OCI-LY3 (cell line): ENCODE measurements around the gene MAN1B1.

Experiments
- H2AFZ ChIP-seq: fragments of 200-600, 300-600 bp; shearing (Covaris generic); 2 replicates; pipeline ENCODE4 v1.6.0; 2014; ENCODE audit warnings: antibody characterized with exemption, low read depth, low read length
- H3K27ac ChIP-seq: fragments of 200-600, 300-600 bp; sonication (generic); 2 replicates; pipeline ENCODE4 v1.5.1; 2014; ENCODE audit warnings: mild to moderate bottlenecking, low read length, moderate library complexity, mixed read lengths
- H3K27me3 ChIP-seq: fragments of 200-600, 300-600 bp; sonication (generic); 2 replicates; pipeline ENCODE4 v1.6.1; 2014; ENCODE audit warnings: low read depth, low read length, mixed read lengths
- H3K36me3 ChIP-seq: fragments of 200-600, 300-600 bp; sonication (generic); replicated peaks from 2 replicates; pipeline ENCODE3; 2014; ENCODE audit warnings: low read depth, low read length, mixed read lengths
- H3K4me1 ChIP-seq: fragments of 300-600, 200-600 bp; sonication (generic); 2 replicates; pipeline ENCODE4 v1.6.1; 2014; ENCODE audit warnings: low read length, mixed read lengths
- H3K4me2 ChIP-seq: fragments of 200-600, 300-600 bp; sonication (generic); 2 replicates; pipeline ENCODE4 v1.6.1; 2014; ENCODE audit warnings: low read length, mixed read lengths
- H3K4me3 ChIP-seq: fragments of 300-600, 200-600 bp; sonication (generic); 2 replicates; pipeline ENCODE4 v1.5.1; 2014; ENCODE audit warnings: antibody characterized with exemption, mild to moderate bottlenecking, low read length, moderate library complexity
- H3K79me2 ChIP-seq: fragments of 300-600, 200-600 bp; shearing (Covaris generic); 2 replicates; pipeline ENCODE4 v1.6.1; 2014; ENCODE audit warnings: mild to moderate bottlenecking, low read length, mixed read lengths
- H3K9ac ChIP-seq: fragments of 300-600, 200-600 bp; shearing (Covaris generic); 2 replicates; pipeline ENCODE4 v1.6.0; 2014; ENCODE audit warnings: mild to moderate bottlenecking, low read length, moderate library complexity
- H3K9me3 ChIP-seq: fragments of 200-600, 300-600 bp; shearing (Covaris generic); 2 replicates; pipeline ENCODE4 v1.6.1; 2014; ENCODE audit warnings: low read length, mixed read lengths; ENCODE audit not compliant: insufficient read depth
- H4K20me1 ChIP-seq: fragments of 200-600, 300-600 bp; sonication (generic); 2 replicates; pipeline ENCODE4 v1.6.1; 2016; ENCODE audit warnings: low read length, mixed read lengths; ENCODE audit not compliant: insufficient read depth
- EZH2phosphoT487 ChIP-seq: fragments of 200-600 bp; shearing (Covaris generic); IDR thresholded peaks from 2 replicates; pipeline ENCODE4 v1.6.1; 2018; ENCODE audit warnings: antibody characterized with exemption, mixed run types, low read depth
- TF ChIP-seq, protein P1 (sequence below): fragments of 200-600, 300-600 bp; sonication (generic); IDR thresholded peaks from 2 replicates; pipeline ENCODE4 v1.5.1; 2014; ENCODE audit warnings: antibody characterized with exemption, low read length, low read depth

Gene MAN1B1

DNA sequence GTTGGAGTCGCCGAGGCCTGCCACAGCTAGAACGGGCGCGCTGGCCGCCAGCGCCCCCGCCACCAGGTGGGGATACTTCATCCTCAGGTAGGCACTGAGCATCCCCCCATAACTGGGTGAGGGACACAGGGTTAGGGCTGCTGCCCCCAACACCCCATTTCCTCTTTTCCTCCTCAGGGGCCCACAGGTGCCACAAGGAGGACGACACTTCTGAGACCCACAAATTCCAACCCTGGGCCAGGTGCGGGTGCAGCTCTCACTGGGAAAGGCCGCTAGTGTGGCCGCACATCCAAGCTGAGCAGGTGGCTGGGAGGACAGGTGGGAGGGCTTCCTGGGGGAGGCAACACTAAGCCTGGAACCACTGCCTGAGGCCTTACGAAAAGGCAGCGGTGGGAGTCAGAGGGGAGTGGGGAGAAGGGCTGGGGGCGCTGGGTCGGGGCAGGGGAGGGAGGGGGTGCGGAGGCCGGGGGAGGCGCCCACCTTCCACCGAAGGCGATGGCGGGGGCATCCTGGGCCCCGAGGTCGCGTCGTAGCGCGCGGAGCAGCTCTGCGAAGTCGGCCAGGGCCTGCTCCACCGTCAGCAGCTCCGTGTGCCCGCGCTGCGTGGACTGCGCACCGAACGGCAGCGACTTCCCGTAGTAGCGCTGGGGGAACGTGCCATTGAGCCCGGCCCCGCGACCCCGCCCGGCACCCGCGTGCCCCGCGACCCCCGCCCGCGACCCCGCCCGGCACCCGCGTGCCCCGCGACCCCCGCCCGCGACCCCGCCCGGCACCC, 26.8 kb downstream of the MAN1B1 start:
- Histone ChIP-seq H3K4me1 (peaks cover 11% of the 10 kb centered on the region; the same call in 1 of the 2 replicates), H2AFZ (no peak overlapping the region), H3K4me3 (no peak overlapping the region), H3K9ac (no peak overlapping the region), H3K27ac (no peak overlapping the region), H3K9me3 (no peaks in the 10 kb centered on the region), H3K79me2 (no peaks in the 10 kb centered on the region), H3K4me2 (no peak overlapping the region), H3K27me3 (peaks cover 6% of the 10 kb centered on the region; the same call in 1 of the 2 replicates), H3K36me3 (no peaks in the 10 kb centered on the region), H4K20me1 (no peaks in the 10 kb centered on the region)
- no peak for TF ChIP-seq EZH2phosphoT487
- TF ChIP-seq, protein P1, sequence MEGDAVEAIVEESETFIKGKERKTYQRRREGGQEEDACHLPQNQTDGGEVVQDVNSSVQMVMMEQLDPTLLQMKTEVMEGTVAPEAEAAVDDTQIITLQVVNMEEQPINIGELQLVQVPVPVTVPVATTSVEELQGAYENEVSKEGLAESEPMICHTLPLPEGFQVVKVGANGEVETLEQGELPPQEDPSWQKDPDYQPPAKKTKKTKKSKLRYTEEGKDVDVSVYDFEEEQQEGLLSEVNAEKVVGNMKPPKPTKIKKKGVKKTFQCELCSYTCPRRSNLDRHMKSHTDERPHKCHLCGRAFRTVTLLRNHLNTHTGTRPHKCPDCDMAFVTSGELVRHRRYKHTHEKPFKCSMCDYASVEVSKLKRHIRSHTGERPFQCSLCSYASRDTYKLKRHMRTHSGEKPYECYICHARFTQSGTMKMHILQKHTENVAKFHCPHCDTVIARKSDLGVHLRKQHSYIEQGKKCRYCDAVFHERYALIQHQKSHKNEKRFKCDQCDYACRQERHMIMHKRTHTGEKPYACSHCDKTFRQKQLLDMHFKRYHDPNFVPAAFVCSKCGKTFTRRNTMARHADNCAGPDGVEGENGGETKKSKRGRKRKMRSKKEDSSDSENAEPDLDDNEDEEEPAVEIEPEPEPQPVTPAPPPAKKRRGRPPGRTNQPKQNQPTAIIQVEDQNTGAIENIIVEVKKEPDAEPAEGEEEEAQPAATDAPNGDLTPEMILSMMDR = no peak

DNA sequence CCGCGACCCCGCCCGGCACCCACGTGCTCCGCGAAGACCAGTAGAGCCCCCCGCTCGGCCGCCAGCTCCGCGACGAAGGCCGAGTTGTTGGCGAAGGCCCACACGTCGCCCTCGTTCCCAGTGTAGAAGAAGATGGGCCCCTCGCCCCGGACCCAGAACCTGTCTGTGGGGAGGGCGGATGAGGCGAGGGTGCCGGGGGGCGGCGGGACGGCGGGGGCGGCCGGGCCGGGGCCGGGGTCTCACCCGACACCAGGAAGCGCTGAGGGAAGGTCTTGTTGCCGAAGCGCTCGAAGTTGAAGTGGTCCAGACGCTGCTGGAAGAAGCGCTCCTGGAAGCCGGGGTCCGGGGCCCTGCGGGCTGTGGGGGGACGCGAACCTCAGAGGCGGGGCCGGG, 27.4 kb downstream of the MAN1B1 start:
- H3K36me3 ChIP-seq = no peaks in the 10 kb centered on the region
- H3K9me3 ChIP-seq = no peaks in the 10 kb centered on the region
- peaks cover 6% of the 10 kb centered on the region; the same call in 1 of the 2 replicates for H3K27me3 ChIP-seq
- TF ChIP-seq EZH2phosphoT487 = no peak
- TF ChIP-seq, protein P1 = no peak
- peak overlapping the region; percentile 76 for H3K9ac ChIP-seq
- no peak overlapping the region for H3K27ac ChIP-seq
- H2AFZ ChIP-seq = no peak overlapping the region; the same call in 1 of the 2 replicates
- peak overlapping the region; percentile 82 for H3K4me2 ChIP-seq
- no peaks in the 10 kb centered on the region for H4K20me1 ChIP-seq
- peak overlapping the region; percentile 83 for H3K4me3 ChIP-seq
- H3K79me2 ChIP-seq = no peaks in the 10 kb centered on the region
- peaks cover 15% of the 10 kb centered on the region for H3K4me1 ChIP-seq

- peak within 1 kb of the TSS; percentile 83 for H3K4me3 ChIP-seq
- peak within 1 kb of the TSS; percentile 14; the same call in 1 of the 2 replicates for H2AFZ ChIP-seq
- H3K79me2 ChIP-seq = no peaks in the 10 kb centered on the region
- peaks cover 19% of the 10 kb centered on the region for H3K4me1 ChIP-seq
- no peaks in the 10 kb centered on the region for H3K9me3 ChIP-seq
- H3K27me3 ChIP-seq = peaks cover 6% of the 10 kb centered on the region; the same call in 1 of the 2 replicates
- peak within 1 kb of the TSS; percentile 76 for H3K9ac ChIP-seq
- no peaks in the 10 kb centered on the region for H3K36me3 ChIP-seq
- peak within 1 kb of the TSS; percentile 27; the same call in 1 of the 2 replicates for H3K27ac ChIP-seq
- no peaks in the 10 kb centered on the region for H4K20me1 ChIP-seq
- TF ChIP-seq, protein P1 = no peak
- no peak for TF ChIP-seq EZH2phosphoT487
- peak within 1 kb of the TSS; percentile 82 for H3K4me2 ChIP-seq
Observed at GRCh38 chr9:137114613-137115393, 28.0 kb downstream of the MAN1B1 start, which contains the start of gene DPP7. Gene DPP7, minus strand, starts transcription at chr9:137114733. Its CDS starts 20 bp downstream, at chr9:137114713.
